Activated CD4-positive, alpha-beta T cell treated with anti-CD3 and anti-CD28 coated beads for 24 hours (primary cell): Measurements from ENCODE around the gene PTH2.

ENCODE experiments used
- DNase-seq, 2 donors: peaks; one replicate each; pipeline ENCODE4 v3.0.0-alpha.2; 2020; ENCODE audit warnings: low read depth in 2 of 2

Gene PTH2

DNA sequence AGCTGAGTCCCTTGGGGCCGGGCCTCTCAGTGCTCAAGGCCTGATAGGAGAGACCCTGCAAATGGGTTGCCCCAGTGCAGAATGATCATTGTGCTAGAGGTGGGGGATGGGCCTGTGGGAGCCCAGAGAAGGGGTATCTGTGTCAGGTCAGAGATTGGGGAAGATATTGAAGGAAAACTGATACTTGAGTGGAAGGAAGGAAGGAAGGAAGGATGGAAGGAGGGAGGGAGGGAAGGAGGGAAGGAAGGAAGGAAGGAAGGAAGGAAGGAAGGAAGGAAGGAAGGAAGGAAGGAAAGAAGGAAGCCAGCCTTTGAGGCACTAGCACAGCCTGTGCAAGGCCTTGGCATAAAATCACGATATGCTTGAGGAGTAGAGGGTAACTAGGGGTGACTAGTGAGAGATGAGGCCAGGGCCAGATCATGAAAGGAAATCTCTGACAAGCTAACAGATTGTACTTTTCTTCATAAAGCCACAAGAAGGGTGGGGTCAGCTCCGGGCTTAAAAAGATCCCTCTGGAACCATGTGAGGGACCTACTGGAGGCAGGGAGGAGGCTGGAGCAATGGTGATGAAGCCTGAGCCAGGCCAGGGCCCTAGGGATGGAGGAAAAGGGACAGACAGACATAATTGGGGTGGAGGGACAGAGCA lies 11.4 kb downstream of the PTH2 start:
- DNase-seq = no peak

DNA sequence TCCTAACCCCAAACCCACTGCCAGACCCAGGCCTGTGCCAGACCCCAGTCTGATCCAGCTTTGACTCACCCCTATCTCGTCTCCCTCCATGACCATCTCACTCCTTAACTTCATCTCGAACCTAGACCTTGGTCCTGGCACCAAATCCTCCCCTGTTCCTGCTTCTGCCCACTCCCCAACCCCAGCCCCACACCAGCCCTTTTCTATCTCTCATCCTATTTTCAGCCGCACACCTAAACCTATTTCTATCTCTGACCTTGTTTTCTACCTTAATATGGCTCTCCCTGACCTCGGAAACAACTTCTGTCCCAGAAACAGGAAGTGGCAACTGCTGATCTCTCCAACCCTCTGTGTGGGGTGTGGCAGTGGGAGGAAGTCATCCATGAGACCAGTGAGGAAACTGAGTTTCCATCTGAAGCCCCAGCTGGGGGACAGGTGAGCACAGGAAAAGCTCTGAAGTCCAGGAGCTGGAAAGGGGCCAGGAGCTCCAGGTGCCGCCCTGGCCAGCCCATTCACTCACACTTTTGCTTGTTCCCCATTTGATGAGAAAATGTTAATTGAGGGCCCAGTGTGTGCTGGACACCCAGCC lies 13.7 kb downstream of the PTH2 start:
- no peak for DNase-seq

DNA sequence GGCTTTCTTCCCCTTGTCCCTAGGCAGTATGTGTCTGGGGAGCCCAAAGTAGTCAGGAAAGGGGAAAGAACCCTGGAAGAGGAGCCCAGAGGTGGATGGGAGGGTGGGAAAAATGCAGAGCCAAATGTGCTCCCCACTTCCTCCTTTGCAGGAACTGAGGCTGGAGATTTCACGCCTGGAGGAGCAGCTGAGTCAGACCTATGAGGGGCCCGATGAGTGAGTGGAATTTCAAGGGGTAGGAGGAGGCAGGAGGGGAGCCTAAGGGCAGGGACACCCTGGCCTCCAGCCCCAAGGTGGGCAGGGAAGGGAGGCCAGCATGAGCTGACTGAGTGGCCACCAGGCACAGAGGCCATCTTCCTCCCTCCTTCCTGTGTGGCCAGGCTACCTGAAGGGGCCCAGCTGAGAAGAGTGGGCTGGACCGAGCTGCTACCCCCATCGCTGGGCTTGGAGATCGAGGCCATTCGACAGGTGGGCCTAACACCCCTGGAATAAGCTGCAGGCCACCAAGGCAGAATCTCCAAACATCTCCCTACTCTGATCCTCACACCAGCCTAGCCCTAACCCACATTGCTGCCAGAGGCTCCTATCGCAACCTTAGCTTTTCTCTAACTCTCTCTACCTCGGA lies 14.3 kb downstream of the PTH2 start:
- DNase-seq = no peak

DNA sequence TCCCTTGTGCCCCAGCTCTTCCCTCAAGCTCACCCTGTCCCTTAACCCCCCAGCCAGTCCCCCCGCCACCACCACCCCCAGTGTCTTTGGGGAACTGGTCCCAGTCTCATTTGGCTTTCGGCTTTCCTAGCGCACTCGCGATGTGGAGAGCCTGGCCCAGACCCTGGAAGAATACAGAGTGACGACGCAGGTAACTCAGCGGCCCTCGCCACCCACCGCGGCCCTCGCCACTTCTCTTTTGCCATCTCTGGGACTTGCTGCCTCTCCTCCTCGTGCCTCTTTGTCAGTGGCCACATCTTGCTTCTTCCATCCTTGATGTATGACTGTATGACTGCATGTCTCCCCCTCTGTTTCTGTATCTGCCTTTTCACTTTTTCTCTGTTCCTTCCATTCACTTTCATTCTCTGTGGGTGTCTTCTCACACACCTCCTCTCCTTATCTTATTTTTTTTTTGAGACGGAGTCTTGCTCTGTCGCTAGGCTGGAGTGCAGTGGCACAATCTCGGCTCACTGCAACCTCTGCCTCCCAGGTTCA lies 15.7 kb downstream of the PTH2 start:
- DNase-seq = no peak

DNA sequence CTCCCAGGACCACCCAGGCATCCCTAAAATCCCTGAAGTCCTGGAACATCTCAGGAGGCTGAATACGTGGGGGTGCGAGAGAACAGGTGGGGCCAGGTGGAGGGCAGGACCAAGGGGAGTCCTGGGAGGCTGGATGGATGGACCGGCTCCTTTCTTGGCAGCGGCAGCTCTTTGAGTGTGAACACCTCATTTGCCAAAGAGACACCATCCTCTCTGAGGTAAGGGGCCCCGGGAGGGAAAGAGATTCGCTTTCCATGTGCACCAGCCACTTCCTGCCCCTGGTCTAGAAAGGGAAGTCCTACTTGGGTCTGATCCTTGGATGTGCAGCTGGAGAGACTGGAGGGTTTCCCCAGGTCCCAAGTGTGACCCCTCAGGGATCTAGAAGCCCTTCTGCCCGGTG lies 16.2 kb downstream of the PTH2 start:
- no peak for DNase-seq

DNA sequence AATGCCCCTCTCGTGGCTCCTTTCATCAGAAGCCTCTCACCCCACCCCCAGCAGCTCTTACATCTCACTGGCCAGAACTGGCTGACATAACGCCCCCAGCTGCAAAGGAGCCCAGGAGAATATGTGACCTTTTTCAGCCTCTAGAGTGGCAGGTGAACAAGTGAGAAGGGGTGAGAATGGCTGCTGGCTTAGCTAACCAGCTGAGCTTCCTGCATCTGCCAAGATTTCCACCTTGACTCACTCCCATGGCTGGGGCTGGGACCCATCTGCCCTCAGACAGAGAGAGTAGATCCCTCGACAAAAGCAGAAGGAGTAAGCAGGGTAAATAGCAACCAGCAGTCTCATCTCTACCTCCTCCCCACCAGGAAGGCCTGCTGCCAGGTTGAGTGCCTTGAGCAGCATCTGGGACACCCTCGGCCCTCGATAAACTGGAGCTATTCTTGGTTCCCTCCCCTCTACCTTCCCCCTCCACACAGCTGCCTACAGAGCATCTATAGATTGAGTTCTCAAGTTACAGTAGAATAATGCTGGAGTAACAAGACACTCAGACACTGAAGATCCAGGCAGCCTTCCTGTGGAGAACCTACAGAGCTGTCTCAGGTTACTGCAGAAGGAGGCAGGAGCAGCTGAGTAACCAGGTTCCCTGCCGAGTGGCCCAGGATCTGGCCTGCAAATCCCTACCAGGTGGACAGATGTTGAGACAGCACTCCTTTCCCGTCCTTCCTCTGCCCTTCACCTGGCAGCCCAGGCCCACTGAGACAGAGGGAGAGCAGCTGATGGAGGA lies 19.6 kb downstream of the PTH2 start:
- no peak for DNase-seq

DNA sequence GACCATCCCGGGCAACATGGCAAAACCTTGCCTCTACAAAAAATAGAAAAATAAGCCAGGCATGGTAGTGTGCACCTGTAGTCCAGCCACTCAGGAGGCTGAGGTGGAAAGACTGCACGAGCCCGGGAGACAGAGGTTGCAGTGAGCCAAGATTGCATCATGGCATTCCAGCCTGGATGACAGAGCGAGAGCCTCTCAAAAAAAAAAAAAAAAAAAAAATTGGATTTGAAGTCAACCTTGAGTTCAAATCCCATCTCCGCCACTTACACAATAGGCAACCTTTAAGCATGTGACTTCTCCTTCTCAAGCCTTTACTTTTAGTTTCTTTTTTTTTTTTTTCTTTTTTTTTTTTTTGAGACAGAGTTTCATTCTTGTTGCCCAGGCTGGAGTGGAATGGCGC lies 23.2 kb downstream of the PTH2 start:
- DNase-seq = no peak

DNA sequence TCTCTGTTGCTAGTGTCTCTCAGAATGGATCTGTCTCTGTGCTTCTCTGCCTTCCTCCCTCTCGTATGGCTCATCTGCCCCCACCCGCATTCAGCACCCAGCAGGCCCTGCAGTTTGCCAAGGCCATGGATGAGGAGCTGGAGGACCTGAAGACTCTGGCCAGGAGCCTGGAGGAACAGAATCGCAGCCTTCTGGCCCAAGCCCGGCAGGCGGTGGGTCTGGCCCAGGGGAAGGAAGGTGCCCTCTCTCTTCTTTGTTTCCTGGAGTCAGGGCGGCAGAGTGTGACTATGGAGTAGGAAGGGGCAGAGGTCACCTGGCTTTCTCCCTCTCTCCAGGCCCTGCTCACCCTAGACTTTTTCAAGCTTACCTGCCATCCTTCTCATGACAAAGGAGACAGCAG lies 24.3 kb downstream of the PTH2 start:
- no peak for DNase-seq

DNA sequence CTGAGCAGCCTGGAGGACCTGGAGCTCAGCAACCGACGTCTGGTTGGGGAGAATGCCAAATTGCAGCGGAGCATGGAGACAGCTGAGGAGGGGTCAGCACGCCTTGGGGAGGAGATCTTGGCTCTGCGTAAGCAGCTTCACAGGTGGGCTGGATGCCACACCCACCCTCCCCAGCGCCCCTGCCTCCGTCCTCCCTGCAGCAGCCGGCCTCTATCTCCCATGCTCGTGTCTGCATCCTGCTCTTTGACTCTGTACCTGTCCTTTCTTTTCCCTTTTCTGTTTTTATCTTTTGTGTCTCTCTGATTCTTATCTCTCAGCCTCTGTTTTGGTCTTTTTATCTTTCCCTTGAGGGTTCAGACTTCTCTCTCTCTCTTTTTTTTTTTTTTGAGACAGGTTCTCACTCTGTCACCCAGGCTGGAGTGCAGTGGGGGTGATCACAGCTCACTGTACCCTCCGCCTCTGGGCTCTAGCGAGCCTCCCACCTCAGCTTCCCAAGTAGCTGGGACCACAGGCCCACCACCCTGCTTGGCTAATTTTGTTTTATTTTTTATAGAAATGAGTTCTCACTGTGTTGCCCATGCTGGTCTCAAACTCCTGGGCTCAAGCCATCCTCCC lies 25.1 kb downstream of the PTH2 start:
- DNase-seq = no peak

DNA sequence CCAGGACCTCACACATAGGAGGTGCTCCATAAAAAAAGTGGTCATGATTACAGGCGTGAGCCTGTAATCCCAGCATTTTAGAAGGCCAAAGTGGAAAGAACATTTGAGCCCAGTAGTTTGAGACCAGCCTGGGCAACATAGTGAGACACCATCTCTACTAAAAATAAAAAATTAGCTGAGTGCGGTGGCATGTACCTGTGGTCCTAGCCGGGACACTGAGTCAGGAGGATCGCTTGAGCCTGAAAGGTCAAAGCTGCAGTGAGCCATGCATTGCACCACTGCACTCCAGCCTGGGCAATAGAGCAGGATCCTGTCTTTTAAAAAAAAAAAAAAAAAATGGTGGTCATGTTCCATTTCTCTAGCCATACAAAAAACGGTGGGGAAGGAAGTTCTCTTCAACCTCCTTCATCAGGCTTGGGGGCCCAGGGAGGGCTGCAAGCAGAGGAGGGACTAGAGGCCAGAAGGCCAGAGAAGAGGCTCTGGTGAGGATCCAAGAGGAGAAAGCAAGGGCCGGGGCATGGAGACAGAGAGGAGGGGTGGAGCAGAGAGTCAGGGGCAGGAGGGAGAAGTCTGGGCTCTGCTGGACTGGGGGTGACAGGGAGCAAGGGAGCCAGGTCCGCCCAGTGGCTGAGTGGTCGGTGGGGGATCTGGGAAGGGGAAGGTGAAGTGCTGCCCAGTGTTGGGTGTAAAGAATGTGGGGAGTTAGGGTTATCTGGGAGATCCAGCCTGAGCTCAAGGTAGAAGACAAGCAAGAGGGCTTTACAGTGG lies 26.3 kb downstream of the PTH2 start:
- DNase-seq = no peak

DNA sequence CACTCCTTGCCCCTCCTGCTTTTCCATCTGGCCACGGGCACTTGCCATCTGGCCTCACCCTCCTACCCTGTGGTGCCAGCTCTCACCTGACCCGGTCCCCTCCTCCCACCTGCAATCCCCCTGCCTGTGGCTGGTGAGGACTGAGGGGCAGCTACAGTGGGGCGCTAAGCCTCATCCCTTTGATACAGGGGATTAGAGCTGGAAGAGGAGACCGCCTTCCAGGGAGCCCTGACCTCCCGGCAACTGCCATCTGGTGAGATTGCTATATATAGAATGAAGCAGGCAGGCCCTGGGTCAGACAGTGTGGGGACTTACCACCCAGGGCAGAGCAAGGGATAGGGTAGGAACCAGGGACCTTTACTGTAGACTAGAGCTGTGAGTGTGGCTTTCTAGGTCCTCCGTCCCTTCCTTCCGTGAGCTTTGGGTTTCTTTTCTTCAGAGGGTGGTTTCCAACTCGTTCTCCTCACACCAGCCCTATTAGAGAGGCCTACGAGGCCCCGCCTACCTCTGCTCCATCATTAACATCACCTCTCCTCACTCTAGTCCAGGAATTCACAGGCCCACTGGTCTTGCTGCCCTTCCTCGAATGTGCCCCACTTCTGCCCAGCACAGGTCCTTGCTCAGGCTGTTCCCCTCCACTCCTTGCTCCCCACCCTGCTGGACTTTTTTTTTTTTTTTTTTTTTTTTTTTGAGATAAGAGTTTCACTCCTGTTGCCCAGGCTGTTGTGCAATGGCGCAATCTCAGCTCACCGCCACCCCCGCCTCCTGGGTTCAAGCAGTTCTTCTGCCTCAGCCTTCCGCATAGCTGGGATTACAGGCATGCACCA lies 27.4 kb downstream of the PTH2 start:
- no peak for DNase-seq

DNA sequence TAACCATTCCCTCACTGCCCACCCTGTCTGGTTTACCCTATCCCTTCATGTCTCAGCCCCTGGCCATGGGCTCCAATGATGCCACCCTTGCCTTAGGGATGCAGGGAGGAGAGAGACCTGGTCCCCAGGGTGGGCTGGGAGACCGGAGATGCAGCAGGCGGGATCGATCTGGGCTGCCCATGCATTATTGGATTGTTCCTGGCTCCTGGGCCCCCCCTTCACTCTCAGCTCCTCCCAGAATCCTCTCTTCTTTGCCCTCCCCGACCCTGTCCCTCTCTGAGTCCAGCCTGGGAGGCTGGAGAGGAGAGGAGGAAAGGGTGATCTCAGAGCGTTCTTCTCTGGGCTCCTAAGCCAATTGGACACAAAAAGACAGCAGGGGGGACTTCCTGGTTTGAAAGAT lies 29.4 kb downstream of the PTH2 start:
- DNase-seq = no peak

DNA sequence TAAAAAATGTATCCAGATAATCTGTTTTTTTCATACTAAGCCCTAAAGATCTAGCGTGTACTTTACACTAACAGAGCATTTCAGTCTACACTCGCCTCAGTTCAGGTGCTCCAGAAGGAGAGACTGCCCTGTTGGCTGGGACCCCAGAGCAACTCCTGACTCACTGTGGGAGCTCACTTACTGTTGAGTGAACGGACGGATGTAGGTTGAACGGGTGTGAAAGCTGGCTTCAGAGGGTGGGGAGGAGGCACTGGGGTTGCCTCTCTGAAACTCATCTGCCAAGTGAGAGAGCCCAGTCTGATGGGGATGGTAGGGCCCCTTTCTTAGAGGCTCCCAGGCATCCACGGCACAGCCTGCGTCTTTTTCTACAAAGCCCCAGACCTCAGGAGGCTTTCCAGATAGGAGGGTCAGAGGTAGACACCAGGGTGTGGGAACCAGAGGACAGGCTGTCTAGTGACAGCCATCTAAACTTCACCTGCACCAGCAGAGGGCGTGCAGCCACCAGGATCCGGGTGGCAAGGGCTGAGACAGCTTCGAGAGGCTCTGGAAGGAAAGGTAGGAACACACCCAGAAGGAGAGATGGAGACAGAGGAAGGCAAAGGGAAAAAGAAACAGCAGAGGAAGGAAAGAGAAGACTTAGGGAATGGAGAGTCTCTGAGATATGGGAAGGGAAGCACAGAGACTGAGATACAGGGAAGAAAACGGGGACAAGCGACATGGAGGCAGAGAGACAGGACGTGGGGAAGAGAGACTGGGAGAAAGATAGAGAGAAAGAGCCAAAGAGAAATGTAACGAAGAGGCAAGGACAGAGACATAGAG lies 31.5 kb downstream of the PTH2 start:
- peak; percentile 66 to 69 for DNase-seq

DNA sequence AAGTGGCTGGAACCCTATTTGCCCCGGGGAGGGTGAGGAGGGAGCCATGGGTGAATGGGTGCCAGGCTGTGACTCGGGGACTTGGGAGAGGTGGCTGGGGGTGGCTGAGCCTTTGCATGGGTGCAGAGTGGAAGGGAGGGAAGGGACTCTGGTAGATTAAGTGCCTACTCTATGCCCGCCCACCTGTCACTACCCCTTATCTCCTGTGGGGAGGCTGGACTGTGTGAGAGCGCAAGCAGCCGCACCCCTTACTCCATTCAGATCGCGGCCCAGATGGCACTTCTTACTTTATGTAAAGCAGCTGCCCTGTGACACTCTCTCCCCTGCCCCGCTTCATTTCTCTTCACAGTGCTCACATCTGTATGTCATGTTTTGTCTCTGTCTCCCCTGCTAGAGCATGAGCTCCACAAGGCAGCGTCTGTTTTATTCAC lies 32.3 kb downstream of the PTH2 start:
- no peak for DNase-seq

DNA sequence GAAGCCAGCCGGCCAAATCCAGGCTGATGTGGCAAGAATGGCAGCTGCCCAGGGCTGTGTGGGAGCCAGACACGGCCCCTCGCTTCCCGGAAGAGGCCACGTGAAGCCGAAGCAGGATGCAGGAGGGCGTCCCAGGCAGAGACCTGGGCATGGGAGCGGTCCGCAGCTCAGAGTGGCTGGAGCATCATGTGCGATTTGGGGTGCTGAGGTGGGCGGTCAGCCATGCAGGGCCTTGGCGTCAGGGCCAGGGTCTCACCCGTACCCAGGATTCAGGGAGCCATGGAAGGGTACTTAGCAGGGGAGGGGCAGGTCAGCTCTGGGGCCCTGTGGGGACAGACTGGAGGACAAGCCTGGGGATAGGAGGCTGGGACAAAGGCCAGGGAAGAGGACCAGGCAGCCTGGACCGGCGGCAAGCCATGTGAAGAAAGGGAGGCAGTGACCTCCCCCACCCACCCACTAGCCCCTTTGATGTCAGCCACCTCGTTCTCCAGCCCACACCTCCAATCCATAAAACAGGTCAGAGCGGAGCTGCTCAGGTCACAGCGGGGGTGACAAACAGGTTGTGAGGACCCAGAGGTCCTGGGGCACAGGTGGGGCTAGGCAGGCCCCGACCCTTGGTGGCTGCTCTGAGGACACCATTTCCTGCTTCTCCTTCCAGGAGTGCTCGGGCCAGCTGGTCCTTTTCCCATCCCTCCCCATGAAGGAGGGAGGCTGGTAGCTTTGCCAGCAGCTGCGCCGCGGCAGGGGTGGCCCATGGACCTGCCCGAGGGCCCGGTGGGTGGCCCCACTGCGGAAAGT lies 32.9 kb downstream of the PTH2 start:
- DNase-seq = no peak

DNA sequence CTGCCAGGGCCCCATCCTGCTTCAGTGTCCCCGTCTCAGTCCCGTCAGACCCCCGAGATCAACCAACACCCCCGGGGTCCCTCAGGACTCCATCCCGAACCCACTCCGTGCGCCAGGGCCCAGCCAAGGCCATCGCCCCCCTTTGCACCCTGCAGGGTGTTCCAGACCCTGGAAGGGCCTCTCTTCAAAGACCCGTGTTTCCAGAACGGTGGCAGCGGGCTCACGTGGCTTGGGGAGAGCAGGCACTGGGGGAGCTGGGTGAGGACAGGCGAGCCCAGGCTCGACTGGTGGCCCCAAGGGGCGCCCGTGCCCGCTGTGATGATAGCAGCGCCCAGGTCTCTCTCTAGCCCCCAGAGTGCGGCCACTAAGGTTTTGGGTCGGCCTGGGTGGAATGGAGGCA lies 33.8 kb downstream of the PTH2 start:
- DNase-seq = no peak

DNA sequence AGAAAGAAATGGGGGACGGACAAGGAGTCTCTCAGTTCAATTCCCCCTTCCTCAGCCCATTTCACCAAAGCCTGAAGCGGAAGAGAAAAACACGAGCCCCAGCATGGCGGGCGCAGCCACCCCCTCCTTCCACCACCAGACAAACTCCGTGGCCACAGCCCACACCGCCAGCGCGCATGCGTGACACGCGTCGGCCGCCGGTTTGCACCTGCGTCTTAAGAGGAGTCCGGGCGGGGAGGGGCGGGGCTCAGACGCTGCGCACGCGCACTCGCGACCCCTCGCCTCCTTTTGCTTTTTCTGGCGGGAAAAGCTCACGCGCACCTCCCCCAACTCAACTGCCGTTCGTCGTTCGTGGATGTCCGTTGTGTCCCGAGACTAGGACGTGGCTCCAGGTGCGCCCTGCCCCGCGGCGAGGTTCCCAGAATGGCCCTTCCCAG lies 35.3 kb downstream of the PTH2 start, which contains the start of gene KASH5:
Gene KASH5, plus strand, starts transcription at position 314 of the 437 bp plus-strand sequence. CDS start 2,635 bp downstream, outside the sequence.
- peak; percentile 70 to 85 for DNase-seq

DNA sequence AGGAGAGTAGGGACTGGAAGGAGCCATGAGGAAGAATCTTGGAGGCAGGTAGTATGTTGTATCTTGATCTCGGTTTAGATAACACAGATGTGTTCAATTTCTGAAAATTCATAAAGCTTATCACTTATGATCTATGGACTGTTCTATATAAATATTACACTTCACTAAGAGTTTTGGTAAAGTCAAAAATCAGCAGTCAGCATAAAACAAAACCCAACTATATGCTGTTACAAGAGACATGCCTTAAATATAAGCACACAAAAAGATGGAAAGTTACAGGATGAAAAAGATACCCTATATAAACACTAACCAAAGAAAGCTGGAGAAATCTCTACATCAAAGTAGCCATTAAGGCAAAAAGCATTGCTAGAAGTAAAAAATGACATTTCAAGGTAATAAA lies 39.6 kb downstream of the PTH2 start:
- DNase-seq = no peak
